DMS53 (cell line): ENCODE results near the gene NEO1.
"Not testable (repeated sequence)": the region's sequence is repeated elsewhere in the genome, so short reads cannot be mapped to it uniquely, and the experiment has no call there.

Source experiments
- DNase-seq: peaks from one replicate; lab custom pipeline; 2025; lab: John Stamatoyannopoulos, UW

Gene NEO1

GRCh38 chr15:73200339-73200738, 148.1 kb downstream of the NEO1 start:
- no peak for DNase-seq

- DNase-seq, result no peak
Measured at GRCh38 chr15:73210630-73211029, 158.4 kb downstream of the NEO1 start.

DNA sequence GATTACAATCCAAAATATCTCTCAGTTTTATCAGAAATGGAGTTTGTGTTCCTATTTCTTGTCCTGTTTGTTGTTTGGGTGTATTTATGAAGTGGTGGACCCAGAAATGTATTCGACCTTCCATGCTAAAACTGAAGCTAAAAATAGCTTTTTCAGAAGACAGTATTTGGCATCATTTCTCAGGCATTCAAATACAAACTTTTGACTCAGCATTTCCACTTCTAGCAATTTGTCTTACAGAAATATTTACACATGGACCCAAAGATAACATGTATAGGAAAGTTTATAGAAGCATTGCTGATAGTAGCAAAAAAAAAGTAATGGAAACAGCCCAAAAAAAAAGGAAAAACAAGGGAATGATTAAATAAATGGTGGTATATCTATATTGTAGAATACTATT, 160.2 kb downstream of the NEO1 start:
- DNase-seq, result no peak

DNA sequence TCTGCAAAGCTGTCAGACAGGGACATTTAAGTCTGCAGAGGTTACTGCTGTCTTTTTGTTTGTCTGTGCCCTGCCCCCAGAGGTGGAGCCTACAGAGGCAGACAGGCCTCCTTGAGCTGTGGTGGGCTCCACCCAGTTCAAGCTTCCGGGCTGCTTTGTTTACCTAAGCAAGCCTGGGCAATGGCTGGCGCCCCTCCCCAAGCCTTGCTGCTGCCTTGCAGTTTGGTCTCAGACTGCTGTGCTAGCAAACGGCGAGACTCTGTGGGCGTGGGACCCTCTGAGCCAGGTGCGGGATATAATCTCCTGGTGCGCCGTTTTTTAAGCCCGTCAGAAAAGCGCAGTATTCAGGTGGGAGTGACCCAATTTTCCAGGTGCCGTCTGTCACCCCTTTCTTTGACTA, 169.2 kb downstream of the NEO1 start:
- not testable (repeated sequence) for DNase-seq

DNA sequence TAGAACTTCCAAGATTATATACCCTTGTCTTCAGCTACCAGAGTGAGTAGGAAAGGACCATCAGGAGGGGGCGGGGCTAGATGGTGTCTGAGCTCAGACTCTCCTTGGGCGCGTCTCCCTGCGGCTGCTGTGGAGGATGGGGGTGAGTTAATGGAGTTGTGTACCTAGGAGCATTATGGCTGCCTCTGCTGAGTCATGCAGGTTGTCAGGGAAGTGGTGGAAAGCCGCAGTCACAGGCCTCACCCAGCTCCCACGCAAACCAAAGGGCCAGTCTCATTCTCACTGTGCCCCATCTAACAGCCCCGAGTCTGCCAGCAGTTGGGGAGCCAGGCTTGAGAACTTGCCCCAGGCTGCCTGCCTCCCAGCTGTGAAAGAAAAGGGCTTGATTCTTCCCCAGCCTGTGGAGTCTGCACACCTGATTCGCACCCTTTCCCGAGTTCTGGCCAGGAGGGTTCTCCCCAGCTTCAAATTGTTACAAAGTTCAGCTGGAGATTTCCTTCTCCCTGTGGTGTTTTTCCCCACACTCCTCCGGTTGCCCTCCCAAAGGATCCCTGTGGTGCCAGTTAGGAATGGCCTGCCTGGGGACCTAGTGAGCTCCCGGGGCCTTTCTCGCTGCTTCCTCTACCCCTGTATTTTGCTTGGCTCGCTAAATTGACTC, 173.2 kb downstream of the NEO1 start:
- no peak for DNase-seq

DNA sequence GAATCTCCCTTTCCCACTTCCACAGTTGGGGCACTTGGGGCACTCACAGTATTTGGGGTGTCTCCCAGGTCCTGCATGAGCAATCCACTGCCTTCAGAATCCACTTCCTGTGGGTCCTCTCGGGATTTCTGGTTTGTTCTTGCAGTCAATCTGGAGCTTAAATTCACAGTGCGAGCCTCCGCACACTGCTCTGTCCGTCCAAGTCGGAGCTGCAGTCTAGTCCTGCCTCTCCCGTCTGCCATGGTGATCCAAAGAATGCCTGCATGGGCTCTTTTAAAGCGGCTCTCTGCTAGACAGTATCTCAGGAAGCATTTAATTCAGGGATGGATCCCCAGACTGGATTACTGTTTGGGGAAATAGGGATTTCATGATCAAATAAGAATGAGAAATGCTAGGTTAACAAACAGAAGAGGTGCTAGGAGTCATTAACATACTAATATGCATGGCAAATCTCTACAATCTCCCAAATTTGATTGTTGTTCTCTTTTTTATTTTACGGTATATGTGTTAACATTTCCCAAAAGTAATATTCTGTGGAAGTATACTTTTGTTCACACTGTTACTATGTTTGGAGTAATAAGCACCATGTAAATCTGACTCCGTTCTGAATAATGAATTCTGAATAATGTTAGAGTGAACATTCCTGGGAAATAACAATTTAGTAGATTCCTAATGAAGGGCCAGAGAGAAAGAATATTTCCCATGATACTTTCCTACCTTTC, 174.0 kb downstream of the NEO1 start:
- DNase-seq, result no peak

- DNase-seq, result no peak
Measured at GRCh38 chr15:73227433-73228056, 175.3 kb downstream of the NEO1 start.

DNA sequence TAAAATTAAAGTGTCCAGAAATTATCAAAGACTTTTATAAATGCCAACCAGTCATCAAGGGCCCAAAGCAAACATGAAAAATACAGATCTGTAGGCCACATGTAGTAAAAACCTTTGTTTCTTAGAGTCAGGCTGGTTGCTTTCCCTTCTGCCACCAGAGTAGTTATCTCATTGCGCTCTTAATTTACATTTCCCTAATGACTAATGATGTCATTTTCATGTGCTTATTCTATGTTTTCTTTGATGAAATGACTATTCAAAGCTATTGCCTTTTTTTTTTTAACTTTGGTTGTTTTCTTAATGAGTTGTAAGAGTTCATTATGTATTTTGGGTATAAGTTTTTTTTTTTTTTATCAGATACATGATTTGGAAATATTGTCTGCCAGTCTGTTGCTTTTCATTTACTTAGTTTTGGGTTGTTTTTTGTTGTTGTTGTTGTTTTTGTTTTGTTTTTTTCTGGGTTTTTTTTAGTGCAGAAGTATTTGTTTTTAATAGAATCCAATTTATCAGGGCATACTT, 175.9 kb downstream of the NEO1 start:
- no peak for DNase-seq

- DNase-seq, result no peak
Measured at GRCh38 chr15:73231661-73232419, 179.6 kb downstream of the NEO1 start.

GRCh38 chr15:73232776-73233175, 180.5 kb downstream of the NEO1 start:
- DNase-seq, result no peak

GRCh38 chr15:73233623-73234022, 181.4 kb downstream of the NEO1 start:
- no peak for DNase-seq

- no peak for DNase-seq
Measured at GRCh38 chr15:73237910-73238309, 185.6 kb downstream of the NEO1 start.

DNA sequence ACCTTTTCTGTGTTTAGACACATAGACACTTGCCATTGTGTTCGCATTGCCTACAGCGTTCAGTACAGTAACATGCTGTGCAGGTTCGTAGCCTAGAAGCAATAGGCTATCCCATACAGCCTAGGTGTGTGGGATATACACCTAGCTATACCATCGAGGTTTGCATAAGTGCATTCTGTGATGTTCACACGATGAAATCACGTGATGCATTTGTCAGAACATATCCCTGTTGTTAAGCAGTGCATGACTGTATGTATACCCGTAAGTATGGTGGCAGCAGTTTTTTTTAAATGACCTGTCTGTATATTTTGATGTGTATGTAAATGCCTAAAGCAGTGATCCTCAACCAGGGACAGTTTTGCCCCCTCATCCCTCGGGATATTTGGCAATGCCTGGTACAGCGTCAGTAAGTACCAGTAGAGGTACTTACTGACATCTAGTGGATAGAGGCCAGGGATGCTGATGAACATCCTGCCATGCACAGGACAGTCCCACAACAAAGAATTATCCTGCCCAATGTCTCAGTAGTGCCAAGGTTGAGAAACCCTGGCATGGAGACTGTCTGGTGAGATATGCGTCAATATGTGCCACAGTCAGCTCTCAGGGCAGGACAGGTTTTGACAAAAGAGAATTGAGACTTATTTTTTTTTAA, 187.4 kb downstream of the NEO1 start:
- peak; percentile 16 for DNase-seq

DNA sequence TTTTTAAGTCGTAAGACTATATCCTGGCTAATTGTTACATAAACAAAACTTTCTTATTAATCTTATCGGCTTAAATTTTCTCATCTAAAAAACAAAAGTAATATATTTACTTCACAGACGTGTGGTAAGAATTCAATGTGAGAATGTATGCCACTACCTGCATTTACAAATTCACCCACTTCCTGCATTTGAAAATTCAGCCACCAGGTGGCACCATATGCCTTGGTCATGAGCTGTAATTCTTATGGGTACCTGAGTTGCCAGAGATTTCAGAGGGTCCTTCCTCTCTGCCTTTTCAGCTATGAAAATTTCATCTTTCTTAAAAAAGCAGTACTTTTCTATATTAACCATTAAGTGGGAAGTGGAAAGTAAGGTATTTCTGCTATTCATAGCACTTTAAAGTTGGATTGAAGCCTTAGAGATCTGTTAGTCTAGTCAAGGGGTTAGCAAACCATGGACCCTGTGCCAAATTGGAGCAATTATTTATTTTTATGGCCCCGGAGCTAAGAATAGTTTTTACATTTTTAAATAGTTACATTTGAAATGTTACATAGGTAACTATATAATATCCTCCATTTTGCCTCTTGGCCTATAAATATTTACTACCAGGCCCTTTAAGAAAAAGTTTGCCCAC, 188.7 kb downstream of the NEO1 start:
- DNase-seq, result peak; percentile 65

DNA sequence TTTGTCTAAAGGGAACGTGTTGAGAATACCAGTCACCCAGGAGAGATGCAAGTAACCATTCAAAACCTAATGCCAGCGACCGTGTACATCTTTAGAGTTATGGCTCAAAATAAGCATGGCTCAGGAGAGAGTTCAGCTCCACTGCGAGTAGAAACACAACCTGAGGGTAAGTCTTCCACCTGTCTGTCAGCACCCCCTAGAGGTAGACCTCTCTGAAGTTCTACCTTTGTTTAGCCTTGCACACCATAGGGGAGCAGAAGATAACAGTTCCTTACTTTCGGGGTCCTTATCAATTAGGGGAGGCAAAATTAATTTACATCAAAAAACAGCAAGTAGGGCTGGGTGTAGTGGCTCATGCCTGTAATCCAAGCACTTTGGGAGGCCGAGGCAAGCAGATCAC, 192.1 kb downstream of the NEO1 start:
- DNase-seq, result peak; percentile 36

- DNase-seq, result no peak
Measured at GRCh38 chr15:73246439-73246838, 194.2 kb downstream of the NEO1 start.

- no peak for DNase-seq
Measured at GRCh38 chr15:73246898-73247297, 194.6 kb downstream of the NEO1 start.

DNA sequence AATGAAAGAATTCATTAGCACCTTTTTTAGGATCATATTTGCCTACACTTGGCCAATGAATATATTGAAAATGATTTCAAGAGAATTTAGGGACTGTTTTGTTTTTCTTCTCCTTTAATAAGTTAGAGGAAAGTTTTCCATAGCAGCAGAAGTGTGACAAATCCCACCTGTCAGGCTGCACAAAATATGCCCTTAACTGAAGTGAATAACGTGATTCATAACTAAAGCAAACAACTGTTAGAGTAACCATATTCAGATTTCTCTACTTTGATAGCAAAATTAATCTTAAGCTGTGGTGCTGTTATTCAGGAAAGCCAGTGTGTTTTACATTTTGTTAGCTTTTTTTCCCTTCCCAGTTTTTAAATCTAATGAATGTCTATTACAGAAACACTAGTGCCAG, 195.1 kb downstream of the NEO1 start:
- no peak for DNase-seq

DNA sequence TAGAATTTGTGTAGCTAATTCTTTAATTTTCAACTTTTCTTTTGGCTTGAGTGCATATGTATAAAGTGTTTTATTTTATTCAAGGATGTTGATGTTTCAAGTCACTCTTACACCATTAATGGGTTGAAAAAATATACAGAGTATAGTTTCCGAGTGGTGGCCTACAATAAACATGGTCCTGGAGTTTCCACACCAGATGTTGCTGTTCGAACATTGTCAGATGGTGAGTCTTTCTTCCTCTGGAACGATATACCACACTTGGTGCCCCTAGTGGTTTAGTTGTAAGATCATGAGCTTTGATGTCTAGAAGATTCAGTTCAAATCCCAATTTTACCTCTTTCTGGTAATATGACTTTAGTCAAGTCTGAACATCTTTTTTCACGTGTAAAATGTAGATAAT, 197.2 kb downstream of the NEO1 start:
- DNase-seq, result no peak

- DNase-seq, result no peak
Measured at GRCh38 chr15:73254598-73254997, 202.3 kb downstream of the NEO1 start.
